ENCODE results near the gene C1GALT1C1L.

The C1GALT1C1L gene

GRCh38 chr2:43631618-43632317 lies 44.5 kb downstream of the C1GALT1C1L start:
- TF ChIP-seq CTCF (IDR thresholded peaks at IDR 0.05; ENCODE audit: extremely low read depth, missing control alignments) = no peak
- no peak for DNase-seq (ENCODE audit: low spot score)
